Measurements from ENCODE around the gene MUC5B. TPM values are rescaled to one million over a fixed set of nuclear protein-coding genes. Genes with fewer than 3 reads are reported as not detected.

The MUC5B gene
- total and polyA plus RNA-seq, 2 donors (not counting 1 experiment from before 2014, with no cell fraction given), result not detected

- no peaks in the 10 kb centered on the region for H3K27me3 ChIP-seq (ENCODE audit: control insufficient read depth, insufficient read depth, low read length)
- H3K4me2 ChIP-seq (ENCODE audit: extremely low read depth, insufficient read depth, low read length), result no peak overlapping the region
- H2AFZ ChIP-seq (ENCODE audit: low read length), result no peak overlapping the region
- H4K20me1 ChIP-seq (ENCODE audit: control insufficient read depth, extremely low read depth, insufficient read depth, low read length), result no peaks in the 10 kb centered on the region
- DNase-seq (ENCODE audit: low read depth in 2 of 2), result no peak
- no peak overlapping the region for H3K27ac ChIP-seq (ENCODE audit: insufficient read depth, low read length)
- no peak overlapping the region for H3K9ac ChIP-seq (ENCODE audit: insufficient read depth, low read length)
- no peaks in the 10 kb centered on the region for H3K4me1 ChIP-seq (ENCODE audit: control insufficient read depth, extremely low read depth, insufficient read depth, low read length)
- no peaks in the 10 kb centered on the region for H3K9me3 ChIP-seq (ENCODE audit: control insufficient read depth, insufficient read depth, low read depth, low read length)
- TF ChIP-seq EZH2 (IDR thresholded peaks at IDR 0.05; ENCODE audit: low read length, missing control alignments) (no peak), CTCF (conservative IDR thresholded peaks at IDR 0.05 in 1 of 2, IDR thresholded peaks at IDR 0.05 in 1 of 2; ENCODE audit: low read depth in 1 of 2, low read length in 2 of 2) (no peak)
- H3K4me3 ChIP-seq (replicated peaks in 1 of 4; ENCODE audit: control extremely low read depth in 1 of 4, insufficient read depth in 1 of 4, low read depth in 3 of 4, low read length in 4 of 4), result no peak overlapping the region
- no peaks in the 10 kb centered on the region for H3K79me2 ChIP-seq (ENCODE audit: control insufficient read depth, insufficient read depth, low read length)
- H3K36me3 ChIP-seq (ENCODE audit: control insufficient read depth, insufficient read depth, low read length), result no peaks in the 10 kb centered on the region
Observed at GRCh38 chr11:1220941-1221721, 1.7 kb upstream of the MUC5B start.

DNA sequence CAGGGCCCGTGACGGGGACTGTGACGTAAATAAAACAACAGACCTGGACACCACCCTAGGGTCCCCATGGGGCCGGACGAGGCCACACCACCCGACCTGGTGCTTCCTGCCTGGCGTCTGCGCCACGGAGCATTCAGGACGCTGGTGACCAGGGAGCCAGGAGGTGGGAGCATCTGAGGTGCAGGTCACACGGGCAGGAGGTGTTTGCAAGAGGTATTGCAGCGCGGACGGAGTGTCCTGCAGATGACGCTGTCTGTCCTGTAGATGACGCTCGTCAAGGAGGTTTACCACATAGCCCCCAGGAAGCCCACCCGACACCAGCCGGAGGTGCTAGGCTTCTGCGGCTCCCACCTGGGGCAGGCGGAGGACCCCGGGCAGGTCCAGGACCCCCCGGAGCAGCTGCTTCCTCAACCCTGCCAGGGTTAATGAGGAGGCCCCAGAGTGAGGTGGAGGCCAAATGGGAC, 986 bp upstream of the MUC5B start:
- no peaks in the 10 kb centered on the region for H3K4me1 ChIP-seq (ENCODE audit: control insufficient read depth, extremely low read depth, insufficient read depth, low read length)
- no peak overlapping the region for H3K4me3 ChIP-seq (replicated peaks in 1 of 4; ENCODE audit: control extremely low read depth in 1 of 4, insufficient read depth in 1 of 4, low read depth in 3 of 4, low read length in 4 of 4)
- H3K9me3 ChIP-seq (ENCODE audit: control insufficient read depth, insufficient read depth, low read depth, low read length), result no peaks in the 10 kb centered on the region
- H2AFZ ChIP-seq (ENCODE audit: low read length), result no peak overlapping the region
- no peaks in the 10 kb centered on the region for H4K20me1 ChIP-seq (ENCODE audit: control insufficient read depth, extremely low read depth, insufficient read depth, low read length)
- TF ChIP-seq EZH2 (IDR thresholded peaks at IDR 0.05; ENCODE audit: low read length, missing control alignments), result no peak
- H3K79me2 ChIP-seq (ENCODE audit: control insufficient read depth, insufficient read depth, low read length), result no peaks in the 10 kb centered on the region
- DNase-seq (ENCODE audit: low read depth in 2 of 2), result no peak
- no peaks in the 10 kb centered on the region for H3K27me3 ChIP-seq (ENCODE audit: control insufficient read depth, insufficient read depth, low read length)
- H3K4me2 ChIP-seq (ENCODE audit: extremely low read depth, insufficient read depth, low read length), result no peak overlapping the region
- no peaks in the 10 kb centered on the region for H3K36me3 ChIP-seq (ENCODE audit: control insufficient read depth, insufficient read depth, low read length)
- H3K9ac ChIP-seq (ENCODE audit: insufficient read depth, low read length), result no peak overlapping the region
- no peak overlapping the region for H3K27ac ChIP-seq (ENCODE audit: insufficient read depth, low read length)

DNA sequence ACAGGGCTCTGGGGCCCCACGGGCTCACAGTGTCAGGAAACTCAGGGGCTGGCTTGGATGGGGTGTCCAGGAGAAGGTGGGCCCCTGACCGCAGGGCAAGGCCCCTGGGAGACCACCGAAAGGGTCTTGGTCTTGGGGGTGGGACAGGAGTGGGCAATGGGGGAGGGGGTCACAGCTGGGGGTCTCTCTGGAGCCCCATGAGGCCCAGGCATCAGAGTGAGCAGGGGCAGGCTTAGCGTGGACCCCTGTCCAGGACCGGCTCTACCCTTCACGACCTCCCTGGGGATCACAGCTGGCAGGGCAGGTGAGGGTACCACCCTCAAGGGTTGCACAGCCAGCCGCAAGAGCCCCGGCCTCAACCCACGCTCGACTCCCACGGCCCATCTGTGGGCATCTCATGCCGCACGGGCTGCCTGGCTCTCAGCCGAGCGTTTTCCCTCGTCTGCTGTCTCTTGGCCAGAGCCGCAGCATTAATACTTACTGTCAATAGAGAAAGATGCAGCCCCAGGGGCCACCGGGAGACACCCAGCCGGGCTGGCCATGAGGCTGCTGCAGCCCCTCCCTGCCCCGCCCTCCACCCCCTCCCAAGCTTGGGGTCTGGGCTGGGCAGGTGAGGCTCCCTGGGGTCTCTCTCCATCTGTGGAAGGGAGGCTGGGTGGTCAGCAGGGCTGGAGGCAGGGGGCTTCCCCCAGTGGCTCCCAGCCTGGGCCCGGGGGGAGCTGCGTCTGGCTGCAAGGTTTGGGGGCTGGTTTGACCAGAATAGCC, 662 bp downstream of the MUC5B start:
- Histone ChIP-seq H3K4me1 (ENCODE audit: control insufficient read depth, extremely low read depth, insufficient read depth, low read length) (no peaks in the 10 kb centered on the region), H3K9me3 (ENCODE audit: control insufficient read depth, insufficient read depth, low read depth, low read length) (no peaks in the 10 kb centered on the region), H4K20me1 (ENCODE audit: control insufficient read depth, extremely low read depth, insufficient read depth, low read length) (no peaks in the 10 kb centered on the region), H3K79me2 (ENCODE audit: control insufficient read depth, insufficient read depth, low read length) (no peaks in the 10 kb centered on the region), H3K9ac (ENCODE audit: insufficient read depth, low read length) (no peak overlapping the region), H3K4me3 (replicated peaks in 1 of 4; ENCODE audit: control extremely low read depth in 1 of 4, insufficient read depth in 1 of 4, low read depth in 3 of 4, low read length in 4 of 4) (no peak overlapping the region), H3K27me3 (ENCODE audit: control insufficient read depth, insufficient read depth, low read length) (no peaks in the 10 kb centered on the region), H3K27ac (ENCODE audit: insufficient read depth, low read length) (no peak overlapping the region), H2AFZ (ENCODE audit: low read length) (no peak overlapping the region), H3K4me2 (ENCODE audit: extremely low read depth, insufficient read depth, low read length) (no peak overlapping the region), H3K36me3 (ENCODE audit: control insufficient read depth, insufficient read depth, low read length) (no peaks in the 10 kb centered on the region)
- DNase-seq (ENCODE audit: low read depth in 2 of 2), result no peak
- TF ChIP-seq EZH2 (IDR thresholded peaks at IDR 0.05; ENCODE audit: low read length, missing control alignments) (no peak), CTCF (conservative IDR thresholded peaks at IDR 0.05 in 1 of 2, IDR thresholded peaks at IDR 0.05 in 1 of 2; ENCODE audit: low read depth in 1 of 2, low read length in 2 of 2) (no peak)
